NB4 (cell line): ENCODE data around the gene DCHS1.
A peak's percentile ranks its signal among the peaks of the same experiment; 100 is the strongest.
"Not testable (repeated sequence)": the region's sequence is repeated elsewhere in the genome, so short reads cannot be mapped to it uniquely, and the experiment has no call there.

Source experiments
- DNase-seq: peaks from one replicate; pipeline ENCODE4 v3.0.0; 2010; ENCODE audit warnings: low read depth
- H3K4me3 ChIP-seq: one replicate; pipeline ENCODE4 v1.5.1; 2011; ENCODE audit warnings: mild to moderate bottlenecking, low read depth, low read length, moderate library complexity
- CTCF ChIP-seq: IDR thresholded peaks from one replicate; pipeline ENCODE4 v1.5.1; 2012; ENCODE audit warnings: low read depth, low read length
- MAX ChIP-seq: IDR thresholded peaks from 2 replicates; pipeline ENCODE4 v1.6.1; 2011; ENCODE audit warnings: low read depth, low read length
- MYC ChIP-seq: IDR thresholded peaks from 2 replicates; pipeline ENCODE4 v1.6.1; 2011; ENCODE audit warnings: low read depth, low read length
- POLR2A ChIP-seq: IDR thresholded peaks from 2 replicates; pipeline ENCODE4 v1.6.1; 2011; ENCODE audit warnings: mild to moderate bottlenecking; ENCODE audit not compliant: insufficient read length; ENCODE audit errors: extremely low read depth

Gene DCHS1

GRCh38 chr11:6692128-6692527 is 36.5 kb upstream of the DCHS1 start:
- H3K4me3 ChIP-seq = no peak overlapping the region
- TF ChIP-seq MAX (no peak), POLR2A (no peak), CTCF (no peak), MYC (no peak)
- DNase-seq = no peak

GRCh38 chr11:6690431-6691132 is 35.0 kb upstream of the DCHS1 start:
- not testable (repeated sequence) for DNase-seq

GRCh38 chr11:6687876-6688275 is 32.3 kb upstream of the DCHS1 start:
- H3K4me3 ChIP-seq = no peak overlapping the region
- TF ChIP-seq MAX (no peak), MYC (no peak), CTCF (no peak), POLR2A (no peak)
- no peak for DNase-seq

More at GRCh38 chr11:6690431-6691132, 35.0 kb upstream of the DCHS1 start:
- not testable (repeated sequence) for H3K4me3 ChIP-seq

- no peak for TF ChIP-seq CTCF
- TF ChIP-seq POLR2A = no peak
- no peak for TF ChIP-seq MYC
- no peak for TF ChIP-seq MAX
- no peak overlapping the region for H3K4me3 ChIP-seq
- DNase-seq = no peak
Measured at GRCh38 chr11:6686006-6686405, 30.4 kb upstream of the DCHS1 start.

GRCh38 chr11:6684068-6684467 is 28.5 kb upstream of the DCHS1 start:
- peak overlapping the region; percentile 70 for H3K4me3 ChIP-seq
- DNase-seq = peak; percentile 14

GRCh38 chr11:6682936-6683861 is 27.6 kb upstream of the DCHS1 start, which contains the start of gene MRPL17:
Gene MRPL17 (minus strand): TSS chr11:6683340. CDS start chr11:6683296, 44 bp downstream.
- DNase-seq = peak; percentile 98
- TF ChIP-seq POLR2A = peak; percentile 96
- peak; percentile 81 for TF ChIP-seq MAX
- TF ChIP-seq MYC = peak; percentile 84
- TF ChIP-seq CTCF = peak; percentile 68
- H3K4me3 ChIP-seq = peak within 1 kb of the TSS; percentile 98

GRCh38 chr11:6682591-6682935 is 27.0 kb upstream of the DCHS1 start:
- peak; percentile 50 for DNase-seq
- TF ChIP-seq MAX (0 out of 2 replicates have a peak, but pooled peaks have one; percentile 19), CTCF (no peak)
- peak overlapping the region; percentile 98 for H3K4me3 ChIP-seq
